ENCODE data around the gene MTA1.

Gene MTA1

DNA sequence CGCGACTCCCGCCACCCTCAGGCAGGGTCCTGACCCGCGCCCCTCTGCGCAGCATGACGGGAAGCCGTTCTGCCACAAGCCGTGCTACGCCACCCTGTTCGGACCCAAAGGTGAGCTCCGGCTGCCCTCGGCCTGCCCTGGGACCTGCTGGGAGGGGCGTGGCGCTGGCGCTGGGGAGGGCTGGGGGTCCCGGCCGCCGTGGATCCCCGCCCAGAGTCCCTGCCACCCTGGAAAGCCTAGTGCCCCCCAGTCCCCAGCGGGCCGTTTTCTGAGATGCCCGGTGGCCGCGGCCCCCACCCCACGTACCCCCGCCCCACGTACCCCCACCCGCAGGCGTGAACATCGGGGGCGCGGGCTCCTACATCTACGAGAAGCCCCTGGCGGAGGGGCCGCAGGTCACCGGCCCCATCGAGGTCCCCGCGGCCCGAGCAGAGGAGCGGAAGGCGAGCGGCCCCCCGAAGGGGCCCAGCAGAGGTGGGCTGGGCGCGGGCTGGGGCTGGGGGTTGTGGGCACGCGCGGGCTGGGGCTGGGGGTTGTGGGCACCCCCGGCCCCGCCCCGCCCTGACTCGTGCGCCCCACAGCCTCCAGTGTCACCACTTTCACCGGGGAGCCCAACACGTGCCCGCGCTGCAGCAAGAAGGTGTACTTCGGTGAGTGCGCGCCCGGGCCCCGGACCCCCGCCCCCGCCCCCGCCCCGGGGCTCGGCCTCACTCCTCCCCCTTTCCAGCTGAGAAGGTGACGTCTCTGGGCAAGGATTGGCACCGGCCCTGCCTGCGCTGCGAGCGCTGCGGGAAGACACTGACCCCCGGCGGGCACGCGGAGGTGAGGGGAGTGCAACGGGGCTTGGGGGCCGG, 59.0 kb downstream of the MTA1 start:
- no peak for DNase-seq

DNA sequence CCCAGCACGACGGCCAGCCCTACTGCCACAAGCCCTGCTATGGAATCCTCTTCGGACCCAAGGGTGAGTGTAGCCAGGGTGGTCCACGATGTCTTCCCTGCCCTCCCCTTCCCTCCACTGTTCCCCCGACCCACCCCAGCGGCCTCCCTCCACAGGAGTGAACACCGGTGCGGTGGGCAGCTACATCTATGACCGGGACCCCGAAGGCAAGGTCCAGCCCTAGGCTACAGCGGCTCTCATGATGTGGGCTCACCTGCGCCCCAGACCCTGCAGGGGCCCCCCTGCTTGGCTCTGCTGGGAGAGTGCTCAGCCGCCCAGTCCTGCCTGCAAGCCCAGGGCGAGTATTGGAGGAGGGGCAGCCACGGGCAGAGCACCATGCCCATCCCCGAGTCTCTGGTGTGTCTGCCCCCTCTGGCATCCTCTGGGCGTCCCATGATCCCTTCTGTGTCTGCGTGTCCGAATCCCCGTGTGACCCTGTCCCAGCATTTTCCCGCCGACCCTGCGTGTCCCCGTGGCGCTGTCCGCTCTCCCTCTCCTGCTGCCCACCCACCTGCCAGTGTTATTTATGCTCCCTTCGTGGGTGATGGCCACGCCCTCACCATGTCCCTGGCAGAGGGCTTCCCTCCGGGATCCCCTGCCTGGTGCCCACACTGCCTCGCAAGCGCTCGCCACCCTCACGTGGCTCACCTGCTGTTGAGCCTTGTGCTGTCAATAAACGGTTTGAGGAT, 60.0 kb downstream of the MTA1 start:
- DNase-seq: peak; percentile 51

- no peak for DNase-seq
Observed at GRCh38 chr14:105480199-105480746, 60.6 kb downstream of the MTA1 start.

DNA sequence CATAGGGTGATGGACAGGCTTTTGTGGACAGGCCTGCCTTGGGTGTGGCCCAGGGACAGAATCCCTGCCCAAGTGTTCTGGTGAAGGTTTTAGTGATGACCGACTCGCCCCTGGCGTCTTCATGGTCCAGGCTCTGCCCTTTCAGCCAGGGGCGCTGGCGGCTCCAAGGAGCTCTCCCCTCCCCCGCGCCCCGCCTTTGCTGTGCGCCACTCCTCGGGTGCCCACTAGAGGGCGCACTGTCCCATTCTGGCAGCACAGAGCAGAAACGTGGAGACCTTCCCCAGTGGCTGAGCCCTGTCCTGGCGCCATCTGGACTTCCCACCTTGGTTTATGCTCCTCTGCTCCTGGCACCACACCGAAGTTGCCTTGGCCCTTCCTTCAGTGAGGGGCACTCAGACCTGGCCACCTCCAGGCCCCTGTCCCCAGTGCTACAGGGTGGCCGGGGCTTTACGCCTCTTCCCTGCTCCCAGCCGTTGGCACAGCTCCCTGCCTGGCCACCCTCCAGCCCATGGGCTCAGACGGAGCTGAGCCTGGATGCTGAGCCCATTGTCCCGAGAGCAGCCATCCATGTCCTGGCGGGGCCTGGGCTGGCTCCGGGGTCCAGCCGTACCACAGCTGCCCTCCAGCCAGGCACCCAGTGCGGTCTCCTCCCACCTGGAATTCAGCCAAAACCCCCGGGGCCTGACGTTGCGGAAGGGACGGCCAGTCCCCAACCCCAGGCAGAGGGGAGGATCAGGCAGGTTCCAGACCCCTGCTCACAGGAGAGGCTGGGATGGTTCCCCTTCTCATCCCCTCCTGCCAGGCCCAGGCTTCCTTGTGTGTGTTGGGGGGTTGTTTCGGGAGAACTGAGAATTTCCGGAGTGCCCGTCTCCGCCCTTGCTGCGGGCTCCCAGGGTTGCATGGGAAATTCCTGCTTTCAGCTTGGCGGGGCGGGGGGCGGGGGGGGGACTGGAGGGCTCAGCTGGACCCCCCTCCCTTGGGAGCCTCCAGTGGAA, 61.5 kb downstream of the MTA1 start:
- peak; percentile 98 for DNase-seq

GRCh38 chr14:105481886-105482457, 62.3 kb downstream of the MTA1 start:
- peak; percentile 90 for DNase-seq

GRCh38 chr14:105482486-105483110, 63.0 kb downstream of the MTA1 start:
- no peak for DNase-seq

DNA sequence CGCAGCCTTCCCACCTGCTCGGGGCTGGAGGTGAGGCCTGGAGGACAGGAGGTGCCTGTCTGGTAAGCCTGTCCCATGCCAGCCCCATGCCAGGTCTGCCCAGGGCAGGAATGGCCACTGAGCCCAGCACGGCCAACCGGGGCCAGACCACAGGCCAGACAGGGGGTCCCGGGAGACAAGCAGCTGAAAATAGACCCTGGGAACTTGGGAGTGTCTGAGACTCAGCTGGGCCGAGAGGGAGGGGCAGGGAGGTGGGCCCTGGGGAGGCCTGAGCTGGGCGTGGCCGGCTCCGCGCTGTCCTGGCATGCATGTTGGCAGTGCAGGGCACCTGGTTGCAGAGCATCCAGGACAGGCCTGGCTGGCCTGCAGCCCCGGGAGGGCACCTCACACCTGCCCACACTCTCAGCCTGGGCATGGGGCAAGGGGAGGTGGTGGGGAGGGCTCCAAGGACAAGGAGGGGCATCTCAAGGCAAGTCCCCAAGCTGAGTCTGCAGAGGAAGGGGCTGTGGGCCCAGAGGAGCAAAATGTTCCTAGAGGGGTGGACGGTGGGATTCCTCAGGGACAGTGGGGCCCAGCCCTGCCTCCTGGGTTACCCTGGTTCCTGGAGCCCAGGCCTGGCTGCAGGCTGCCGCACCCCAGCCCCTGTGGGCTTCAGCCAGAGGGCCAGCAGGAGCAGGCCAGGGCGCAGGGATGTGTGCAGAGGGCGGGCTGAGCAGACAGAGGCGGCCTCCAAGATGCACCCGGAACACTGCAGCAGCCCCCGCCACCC, 63.9 kb downstream of the MTA1 start:
- no peak for DNase-seq

DNA sequence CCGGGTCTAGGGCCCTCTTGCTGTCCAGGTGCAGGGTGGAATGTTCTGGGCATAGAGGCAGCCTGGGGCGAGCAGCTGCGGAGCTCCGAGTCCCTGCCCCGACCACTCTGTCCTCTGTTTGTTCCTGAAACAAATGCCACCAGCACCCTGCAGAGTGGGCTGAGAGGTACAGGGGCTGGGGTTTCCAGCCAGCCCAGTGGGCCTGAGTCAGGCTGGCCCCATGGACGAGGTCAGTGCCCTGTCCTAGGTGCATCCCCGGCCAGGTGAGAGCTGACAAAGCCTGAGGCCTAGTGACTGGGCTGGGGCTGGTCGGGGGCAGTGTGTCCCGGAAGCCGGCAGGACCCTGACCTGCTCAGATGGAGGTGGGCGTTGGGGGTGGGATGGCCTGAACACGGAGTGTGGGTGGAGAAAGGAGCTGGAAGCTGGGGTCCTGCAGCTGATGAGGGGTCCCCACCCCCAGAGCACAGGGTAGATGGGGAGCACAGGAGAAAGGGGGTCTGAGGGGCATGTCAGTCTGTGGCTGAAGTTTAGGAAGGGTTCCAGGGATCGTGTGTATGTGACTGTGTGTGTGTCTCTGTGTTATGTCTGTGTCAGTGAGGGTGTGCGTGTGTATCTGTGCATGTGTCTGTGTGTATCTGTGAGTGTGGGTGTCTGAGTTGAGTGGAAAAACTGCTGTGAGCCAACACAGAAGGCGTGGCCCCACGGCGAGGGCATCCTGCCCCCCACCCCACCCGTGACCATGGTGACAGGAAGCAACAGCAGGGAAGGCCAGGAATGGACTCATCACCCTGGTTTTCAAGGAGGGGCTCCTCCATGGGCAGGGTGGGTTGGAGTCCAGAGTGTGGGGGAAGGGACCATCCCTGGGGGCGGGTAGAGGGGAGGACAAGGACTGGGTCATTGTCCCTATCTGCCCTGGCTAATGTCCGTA, 64.7 kb downstream of the MTA1 start:
- no peak for DNase-seq

DNA sequence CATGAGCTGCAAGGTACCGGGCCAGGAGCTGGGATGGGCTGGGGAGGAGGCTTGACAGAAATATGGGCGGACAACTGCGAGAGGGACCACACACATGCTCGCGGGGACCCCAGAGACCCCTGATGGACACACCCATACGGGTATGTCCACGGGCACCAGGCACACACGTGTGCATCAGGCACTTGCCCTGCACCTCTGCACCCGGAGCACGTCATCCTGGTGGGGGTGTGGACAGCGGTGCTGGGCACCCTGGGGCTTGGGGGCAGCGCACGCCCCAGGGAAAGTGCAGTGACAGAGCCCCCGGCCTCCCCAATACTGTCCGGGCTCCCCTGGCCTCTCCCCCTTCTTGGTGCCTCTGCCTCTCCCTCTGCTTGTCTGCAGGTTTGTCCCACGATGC, 65.4 kb downstream of the MTA1 start:
- DNase-seq: no peak

- peak; percentile 80 for DNase-seq
Observed at GRCh38 chr14:105485739-105486162, 66.1 kb downstream of the MTA1 start.

DNA sequence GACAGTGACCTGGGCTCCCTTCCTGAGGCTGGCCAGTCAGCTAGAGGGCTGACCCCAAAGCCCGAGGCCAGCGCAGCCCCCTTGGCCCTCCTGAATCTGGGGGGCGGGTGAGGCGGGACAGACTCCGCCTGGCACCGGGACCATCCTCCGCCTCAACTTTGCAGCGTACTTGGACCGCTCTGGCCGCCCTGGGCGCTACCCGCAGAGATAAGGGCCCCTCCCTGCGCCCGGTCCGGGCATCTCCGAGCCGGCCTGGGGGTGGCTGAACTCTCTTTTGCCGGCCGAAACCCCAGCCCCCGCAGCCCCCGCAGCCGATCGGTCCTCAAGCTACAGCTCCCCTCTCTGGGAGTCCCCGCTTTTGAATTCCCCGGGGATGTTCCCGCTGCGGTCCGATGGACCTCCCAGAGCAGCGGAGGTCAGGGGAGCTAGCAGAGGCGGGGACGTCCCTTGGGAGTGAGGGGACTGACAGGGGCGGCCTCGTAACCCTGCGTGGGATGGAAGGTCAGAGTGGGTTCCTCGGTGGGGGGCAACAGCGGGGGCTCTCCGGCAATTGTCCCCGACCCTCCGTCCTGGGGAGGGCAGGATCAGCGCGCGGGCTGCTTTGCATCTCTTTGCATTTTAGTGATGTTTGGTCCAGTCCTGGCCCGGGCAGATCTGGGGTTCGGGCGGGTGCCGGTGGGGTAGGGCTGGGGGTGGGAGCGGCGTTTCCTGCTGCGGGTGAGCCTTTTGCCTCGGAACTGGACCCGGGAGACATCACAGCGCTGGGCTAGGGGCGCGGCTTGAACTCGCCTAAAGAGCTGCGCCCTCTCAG, 66.7 kb downstream of the MTA1 start, which contains the start of gene CRIP1:
TSS of gene CRIP1 (plus strand) at position 724 of the 811 bp plus-strand sequence. CDS start 374 bp downstream, outside the sequence.
- DNase-seq: peak; percentile 46

DNA sequence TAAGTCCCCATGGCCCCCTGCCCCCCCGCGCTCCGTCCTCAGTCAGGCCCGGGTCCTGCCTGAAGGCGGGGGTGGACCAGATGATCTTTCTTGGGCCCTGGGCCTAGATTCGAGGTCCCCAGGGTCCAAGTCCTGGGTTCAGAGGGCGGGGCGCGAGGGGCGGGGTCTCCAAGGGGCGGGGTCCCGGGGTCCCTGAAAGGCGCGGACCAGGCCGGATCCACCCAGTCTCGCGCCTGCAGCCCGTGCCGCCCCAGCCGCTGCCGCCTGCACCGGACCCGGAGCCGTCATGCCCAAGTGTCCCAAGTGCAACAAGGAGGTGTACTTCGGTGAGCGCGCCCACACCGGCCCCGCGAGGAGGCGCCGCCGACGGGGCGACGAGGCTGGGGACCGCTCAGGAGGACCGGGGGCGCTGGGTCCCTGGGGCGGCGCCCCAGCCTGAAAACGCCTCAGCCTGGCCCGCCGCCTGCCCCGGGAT, 67.4 kb downstream of the MTA1 start:
- peak; percentile 57 for DNase-seq

DNA sequence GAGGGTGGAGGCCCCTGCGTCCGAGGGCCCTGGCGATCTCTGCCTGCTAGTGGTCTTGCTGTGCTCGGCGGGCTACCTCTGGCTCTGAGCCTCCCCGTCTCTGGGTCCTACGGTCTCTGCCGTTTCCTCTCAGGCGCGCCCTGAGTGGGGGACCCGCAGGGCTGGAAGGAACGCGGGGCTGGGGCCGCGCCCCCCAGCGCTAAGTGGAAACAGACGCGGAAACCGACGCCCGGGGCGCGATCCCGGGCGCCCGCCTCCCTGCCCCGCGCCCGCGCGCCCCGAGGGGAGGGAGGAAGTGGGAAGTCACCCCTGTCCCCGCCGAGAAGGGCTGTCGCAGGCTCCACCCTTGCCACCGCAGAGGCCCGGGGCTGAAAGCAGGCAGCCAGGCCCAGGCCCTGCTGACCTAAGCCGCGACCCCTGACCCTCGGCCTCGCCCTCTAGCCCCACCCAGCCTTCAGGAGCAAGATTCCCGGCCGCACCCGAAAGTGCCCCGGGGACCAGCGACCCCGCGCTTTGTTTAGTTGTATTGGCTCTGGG, 67.9 kb downstream of the MTA1 start:
- no peak for DNase-seq

DNA sequence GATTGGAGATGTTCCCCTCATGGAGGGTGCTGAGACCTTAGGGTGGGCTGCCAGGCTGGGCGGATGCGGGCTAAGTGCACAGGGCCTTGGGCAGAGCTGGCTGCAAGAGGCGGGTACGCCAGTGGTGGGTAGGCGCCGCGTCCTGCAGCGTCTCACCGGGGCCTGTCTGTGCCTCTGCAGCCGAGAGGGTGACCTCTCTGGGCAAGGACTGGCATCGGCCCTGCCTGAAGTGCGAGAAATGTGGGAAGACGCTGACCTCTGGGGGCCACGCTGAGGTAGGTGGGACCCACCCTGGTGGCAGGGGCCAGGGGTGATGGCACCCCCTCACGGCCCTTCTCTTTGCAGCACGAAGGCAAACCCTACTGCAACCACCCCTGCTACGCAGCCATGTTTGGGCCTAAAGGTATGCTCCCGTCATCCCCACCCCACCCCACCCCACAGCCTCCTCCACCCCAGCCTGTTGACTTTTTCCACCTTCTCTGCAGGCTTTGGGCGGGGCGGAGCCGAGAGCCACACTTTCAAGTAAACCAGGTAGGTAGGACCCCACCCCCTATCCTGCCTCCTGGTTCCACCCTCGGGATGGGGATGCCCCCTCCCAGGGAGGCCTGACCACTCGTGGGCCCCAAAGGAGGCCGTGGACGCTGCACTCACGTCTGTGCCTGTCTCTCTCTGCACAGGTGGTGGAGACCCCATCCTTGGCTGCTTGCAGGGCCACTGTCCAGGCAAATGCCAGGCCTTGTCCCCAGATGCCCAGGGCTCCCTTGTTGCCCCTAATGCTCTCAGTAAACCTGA, 68.6 kb downstream of the MTA1 start:
- DNase-seq: no peak

DNA sequence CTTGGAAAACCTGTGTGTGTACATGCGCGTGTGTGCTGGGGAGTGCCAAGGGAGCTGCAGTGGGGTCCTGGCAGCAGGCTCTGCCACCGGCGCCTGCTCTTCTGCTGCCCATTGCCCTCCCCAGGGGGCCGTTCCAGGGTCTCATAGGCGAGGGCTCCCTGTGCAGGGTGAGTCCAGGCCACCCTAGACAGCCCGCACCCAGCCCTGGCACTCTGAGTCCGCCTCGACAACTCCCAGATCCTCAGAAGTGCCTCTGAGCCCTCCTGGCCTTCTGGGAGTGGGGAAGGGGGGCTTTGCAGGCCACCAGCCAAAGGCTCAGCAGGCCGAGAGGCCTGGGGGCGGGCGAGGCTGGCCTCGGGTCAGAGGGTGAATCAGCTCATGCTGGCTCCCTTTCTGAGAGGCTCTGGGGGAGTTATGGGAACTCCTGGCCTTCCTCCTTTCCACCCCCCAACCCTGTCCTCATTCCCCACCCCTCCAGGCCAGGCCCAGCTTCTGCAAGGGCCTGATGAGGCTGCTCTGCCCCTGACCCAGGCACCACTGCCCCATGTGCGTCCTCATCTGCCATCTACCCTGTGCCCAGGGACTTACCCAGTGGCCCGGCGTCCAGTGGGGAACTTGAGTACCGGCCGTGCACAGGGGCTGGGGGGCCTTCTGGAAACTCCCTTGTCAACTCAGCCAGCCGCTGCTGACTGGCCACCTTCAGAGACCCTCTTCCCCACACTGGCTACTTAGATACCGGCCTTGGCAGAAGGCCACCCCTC, 69.3 kb downstream of the MTA1 start:
- DNase-seq: no peak

DNA sequence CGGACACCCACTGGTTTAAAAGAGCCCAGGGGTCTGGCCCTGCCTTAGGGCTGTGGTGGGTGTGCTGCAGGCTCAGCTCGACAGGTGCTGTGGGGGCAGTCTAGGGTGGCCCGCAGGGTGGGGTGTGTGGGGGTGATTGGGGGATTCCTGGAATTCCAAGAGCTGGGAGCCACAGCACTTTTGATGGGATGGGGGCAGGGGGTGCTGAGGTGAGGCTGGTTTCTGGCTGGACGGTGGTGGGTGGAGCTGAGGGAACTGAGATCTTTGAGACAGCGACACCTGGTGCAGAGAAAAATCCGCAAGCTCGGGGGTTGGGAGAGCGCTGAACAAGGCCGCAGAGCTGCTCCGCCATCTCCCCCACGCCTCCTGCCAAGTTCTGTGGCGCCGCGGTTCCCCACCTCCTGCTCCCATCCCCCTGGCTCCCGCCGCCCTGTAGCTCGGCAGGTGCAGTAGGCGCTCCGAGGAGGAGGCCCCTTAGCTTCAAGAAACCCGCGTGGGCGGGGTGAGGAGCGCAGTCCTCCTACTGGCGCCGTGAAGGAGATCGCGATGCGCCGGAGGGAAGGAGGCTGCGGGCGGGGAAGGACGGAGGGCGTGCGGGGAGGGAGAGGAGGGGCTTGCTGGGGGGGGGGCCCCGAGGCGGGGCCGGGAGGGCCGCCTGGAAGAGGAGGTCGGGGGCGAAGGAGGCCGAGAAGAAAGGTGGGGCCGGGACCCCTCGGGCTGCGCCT, 70.1 kb downstream of the MTA1 start:
- DNase-seq: peak; percentile 91

All from retina (tissue), 1 donor.